ENCODE data around the gene FAM47C.
"Not testable (repeated sequence)": the region's sequence is repeated elsewhere in the genome, so short reads cannot be mapped to it uniquely, and the experiment has no call there.

Gene FAM47C

DNA sequence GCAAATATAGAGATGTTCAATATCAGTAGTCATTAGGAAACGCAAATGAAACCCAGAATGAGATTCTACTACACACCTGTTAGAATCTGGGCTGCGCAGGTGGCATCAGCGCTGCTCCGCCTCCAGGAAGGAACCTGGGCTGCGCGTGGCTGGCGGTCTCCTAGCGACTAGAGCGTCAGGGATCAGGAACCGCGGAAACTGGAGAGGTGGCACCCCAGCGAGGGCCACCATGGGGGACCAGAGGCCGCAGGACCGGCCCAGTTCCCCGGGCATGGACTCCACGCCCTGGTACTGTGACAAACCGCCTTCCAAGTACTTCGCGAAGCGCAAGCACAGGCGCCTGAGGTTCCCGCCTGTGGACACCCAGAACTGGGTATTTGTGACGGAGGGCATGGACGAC, at the start of gene FAM47C:
Gene FAM47C, plus strand, starts transcription at position 185 of the 400 bp plus-strand sequence. Its CDS starts 45 bp downstream, at position 230.
- not testable (repeated sequence) for DNase-seq (ENCODE audit: low read depth in 2 of 2)

DNA sequence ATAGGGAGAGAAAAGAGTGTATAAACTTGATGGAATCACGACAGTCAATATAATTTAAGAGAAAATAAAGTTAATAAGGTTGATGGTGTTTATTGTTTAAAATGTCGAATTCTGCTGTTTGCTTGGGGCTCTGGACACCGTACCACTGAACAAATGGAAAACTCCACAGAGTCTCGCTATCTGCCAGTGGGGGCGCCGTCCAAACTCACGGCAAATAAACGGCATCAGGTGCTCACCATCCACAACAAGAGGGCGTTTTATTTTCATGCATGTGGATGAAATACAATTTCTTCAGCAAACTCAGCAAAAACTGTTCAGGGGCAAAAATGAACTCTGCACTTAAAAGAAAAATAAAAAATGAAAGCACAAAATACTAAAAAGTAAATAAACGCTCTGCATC, 46.6 kb upstream of the FAM47C start:
- DNase-seq (ENCODE audit: low read depth in 2 of 2), result no peak

- DNase-seq (ENCODE audit: low read depth in 2 of 2), result no peak
Measured at GRCh38 chrX:36963069-36963808, 44.9 kb upstream of the FAM47C start.

DNA sequence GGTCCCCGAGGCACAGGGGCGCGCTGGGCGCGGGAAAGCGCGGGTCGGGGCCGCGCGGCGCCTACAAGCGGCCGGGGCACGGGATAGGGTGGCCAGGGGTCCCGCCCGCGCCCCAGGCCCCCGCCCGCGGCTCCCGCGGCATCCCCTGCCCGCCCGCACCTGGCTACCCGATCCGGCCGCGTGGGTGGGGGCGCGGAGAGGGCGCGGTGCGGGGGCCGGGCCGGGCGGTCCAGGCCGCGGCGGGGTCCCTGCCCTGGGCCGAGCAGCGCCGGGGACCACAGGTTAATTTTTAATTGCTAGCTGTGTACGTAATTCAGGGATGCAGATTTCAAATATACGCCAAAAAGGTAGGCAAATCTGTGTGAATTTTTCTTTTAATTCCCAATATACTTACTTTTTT, 44.3 kb upstream of the FAM47C start:
- no peak for DNase-seq (ENCODE audit: low read depth in 2 of 2)

GRCh38 chrX:36973575-36973974, 34.6 kb upstream of the FAM47C start:
- DNase-seq (ENCODE audit: low read depth in 2 of 2), result no peak

DNA sequence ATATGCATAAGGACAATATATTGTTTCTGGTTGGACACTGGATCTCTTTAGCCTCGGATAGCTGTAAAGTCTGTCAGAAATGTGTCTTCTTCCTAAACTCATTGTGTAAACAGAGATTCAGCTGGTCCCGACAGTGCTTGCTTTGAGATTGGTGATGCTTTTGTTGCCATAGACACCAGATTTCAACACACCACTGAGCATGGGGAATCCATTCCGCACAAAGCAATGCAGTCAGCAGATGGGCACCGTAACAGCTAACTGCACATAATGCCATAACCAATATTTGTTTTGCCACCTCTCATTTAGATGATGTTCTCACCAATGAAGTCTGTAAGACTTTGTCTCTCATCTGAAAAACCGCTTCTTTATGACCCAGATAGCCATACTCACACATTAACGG, 33.3 kb upstream of the FAM47C start:
- no peak for DNase-seq (ENCODE audit: low read depth in 2 of 2)

GRCh38 chrX:36978886-36979285, 29.3 kb upstream of the FAM47C start:
- no peak for DNase-seq (ENCODE audit: low read depth in 2 of 2)

GRCh38 chrX:36983831-36984230, 24.3 kb upstream of the FAM47C start:
- no peak for DNase-seq (ENCODE audit: low read depth in 2 of 2)

- not testable (repeated sequence) for DNase-seq (ENCODE audit: low read depth in 2 of 2)
Measured at GRCh38 chrX:36985416-36986209, 22.6 kb upstream of the FAM47C start.

DNA sequence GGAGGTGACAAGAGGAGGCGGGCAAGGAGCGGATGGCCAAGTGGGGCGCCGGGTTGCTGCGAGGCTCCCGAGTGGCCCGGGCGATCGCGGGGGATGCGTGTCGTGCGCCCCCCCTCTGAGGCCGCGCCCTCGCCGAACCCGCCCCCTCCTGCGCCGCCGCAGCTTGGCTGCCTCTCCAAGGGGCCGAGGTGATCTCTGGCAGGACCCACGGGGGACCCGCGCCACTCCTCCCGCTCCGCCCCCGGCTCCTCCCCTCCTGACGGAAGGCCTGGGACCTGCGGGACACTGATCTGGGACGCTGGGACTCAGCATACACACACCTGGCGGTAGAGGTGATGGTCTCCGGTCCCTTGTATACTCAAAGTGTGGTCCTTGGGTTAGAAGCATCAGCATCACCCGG, 21.9 kb upstream of the FAM47C start:
- no peak for DNase-seq (ENCODE audit: low read depth in 2 of 2)

DNA sequence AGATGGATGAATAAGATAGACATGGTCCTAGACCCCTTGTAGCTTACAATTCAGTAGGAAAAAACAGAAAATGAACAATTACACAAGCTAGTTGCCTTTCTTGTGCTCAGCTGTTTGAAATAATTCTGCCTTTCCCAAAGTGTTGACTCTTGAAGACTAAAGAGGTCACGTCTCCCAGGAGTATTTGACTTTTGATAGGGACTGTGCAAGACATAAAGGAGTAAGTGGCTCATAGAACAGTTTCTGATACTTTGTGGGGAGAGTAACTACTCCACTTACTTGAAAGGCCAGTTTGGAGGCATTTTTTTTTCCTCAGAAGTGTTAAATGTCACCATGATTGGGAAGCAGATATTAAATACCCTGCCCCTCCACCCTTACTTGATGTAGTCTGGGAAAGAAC, 21.0 kb upstream of the FAM47C start:
- DNase-seq (ENCODE audit: low read depth in 2 of 2), result not testable (repeated sequence)

- DNase-seq (ENCODE audit: low read depth in 2 of 2), result no peak
Measured at GRCh38 chrX:37000140-37000539, 8.0 kb upstream of the FAM47C start.

DNA sequence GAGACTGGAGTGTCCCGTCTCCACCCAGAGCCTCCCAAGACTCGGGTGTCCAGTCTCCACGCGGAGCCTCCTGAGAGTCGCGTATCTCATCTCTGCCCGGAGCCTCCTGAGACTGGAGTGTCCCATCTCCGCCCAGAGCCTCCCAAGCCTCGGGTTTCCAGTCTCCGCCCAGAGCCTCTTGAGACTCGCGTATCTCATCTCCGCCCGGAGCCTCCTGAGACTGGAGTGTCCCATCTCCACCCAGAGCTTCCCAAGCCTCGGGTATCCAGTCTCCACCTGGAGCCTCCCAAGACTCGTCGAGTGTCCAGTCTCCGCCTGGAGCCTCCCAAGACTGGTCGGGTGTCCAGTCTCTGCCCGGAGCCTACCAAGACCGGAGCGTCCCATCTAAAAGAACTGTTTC, 2.3 kb downstream of the FAM47C start:
- DNase-seq (ENCODE audit: low read depth in 2 of 2), result no peak

DNA sequence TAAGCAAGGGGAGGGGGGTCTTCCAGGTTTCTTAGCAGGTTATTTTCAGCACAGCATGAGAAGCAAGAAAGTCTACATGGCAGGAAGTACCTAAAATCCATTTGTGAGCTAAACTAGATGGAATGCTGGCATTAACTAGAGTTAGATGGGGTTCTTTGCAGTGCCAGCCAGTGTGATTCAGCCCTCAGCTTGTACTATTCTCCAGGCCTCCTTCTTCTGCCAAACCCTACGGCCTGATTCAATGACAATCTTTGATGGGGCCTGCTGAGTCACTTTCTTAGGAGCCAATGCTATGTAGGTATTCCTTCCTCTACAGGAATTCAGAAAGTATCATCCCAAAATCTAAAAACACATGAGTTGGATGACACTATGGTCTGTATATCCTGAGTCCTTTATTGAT, 26.1 kb downstream of the FAM47C start:
- not testable (repeated sequence) for DNase-seq (ENCODE audit: low read depth in 2 of 2)

GRCh38 chrX:37036674-37037220, 28.6 kb downstream of the FAM47C start:
- DNase-seq (ENCODE audit: low read depth in 2 of 2), result not testable (repeated sequence)

DNA sequence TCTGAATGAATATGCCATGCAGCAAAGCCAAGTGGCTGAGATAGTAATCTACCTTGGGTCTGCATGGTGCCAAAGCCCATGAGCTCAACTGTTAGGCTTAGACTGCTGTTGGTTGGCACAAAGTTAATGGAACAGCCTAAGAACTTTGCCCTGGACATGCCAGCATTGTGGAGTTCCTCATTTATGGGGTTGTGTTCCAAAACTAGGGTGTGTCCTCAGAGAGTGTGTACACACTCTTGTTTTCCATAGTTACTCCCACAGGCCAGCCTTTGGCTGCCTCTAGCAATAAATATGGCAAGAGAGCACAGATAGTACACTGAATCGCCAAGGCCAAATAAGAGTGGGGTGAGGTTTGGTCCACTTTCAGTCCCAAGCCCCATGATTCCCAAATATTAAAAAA, 30.6 kb downstream of the FAM47C start:
- DNase-seq (ENCODE audit: low read depth in 2 of 2), result not testable (repeated sequence)

DNA sequence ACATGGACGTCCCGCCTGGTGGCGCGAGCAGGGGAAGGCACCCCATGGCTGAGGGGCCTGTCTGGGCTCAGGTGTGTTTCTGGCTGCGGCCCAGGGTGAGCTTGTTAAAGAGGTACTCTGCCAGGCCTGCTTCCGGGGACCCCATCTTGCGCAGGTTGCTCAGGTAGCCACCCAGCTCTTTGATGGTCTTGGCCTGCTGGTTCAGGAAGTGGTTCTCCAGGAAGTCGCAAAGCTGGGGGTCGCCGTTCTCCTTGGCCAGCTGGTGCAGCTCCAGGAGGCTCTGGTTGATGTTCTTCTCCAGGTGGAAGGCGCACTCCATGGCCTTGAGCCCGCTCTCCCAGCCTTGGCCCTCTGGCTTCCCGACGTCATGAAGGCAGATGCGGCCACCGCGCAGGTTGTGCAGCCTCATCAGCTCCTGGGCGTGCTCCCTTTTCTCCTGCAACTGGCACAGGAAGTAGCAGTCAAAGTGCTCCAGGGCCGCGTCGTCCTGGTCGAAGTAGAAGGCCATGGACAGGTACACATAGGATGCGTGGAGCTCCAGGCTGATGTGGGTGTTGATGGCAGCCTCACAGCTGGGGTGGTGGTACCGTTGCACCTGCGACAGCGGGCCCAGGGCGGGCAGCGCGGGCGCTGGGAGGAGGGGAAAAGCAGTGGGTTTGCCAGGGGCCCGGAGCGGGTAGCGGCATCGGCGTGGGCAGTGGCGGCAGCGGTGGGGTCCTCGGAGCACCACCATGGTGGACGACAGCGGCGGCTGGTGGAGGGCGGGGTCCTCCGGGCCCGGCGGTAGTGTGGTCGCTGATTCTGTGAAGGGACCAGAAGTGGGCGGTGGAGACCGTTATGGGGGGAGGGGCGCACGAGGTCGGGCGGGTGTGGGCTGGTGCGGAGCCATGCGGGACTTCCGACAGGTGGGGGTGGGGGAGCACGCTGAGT, 35.1 kb downstream of the FAM47C start:
- not testable (repeated sequence) for DNase-seq (ENCODE audit: low read depth in 2 of 2)

DNA sequence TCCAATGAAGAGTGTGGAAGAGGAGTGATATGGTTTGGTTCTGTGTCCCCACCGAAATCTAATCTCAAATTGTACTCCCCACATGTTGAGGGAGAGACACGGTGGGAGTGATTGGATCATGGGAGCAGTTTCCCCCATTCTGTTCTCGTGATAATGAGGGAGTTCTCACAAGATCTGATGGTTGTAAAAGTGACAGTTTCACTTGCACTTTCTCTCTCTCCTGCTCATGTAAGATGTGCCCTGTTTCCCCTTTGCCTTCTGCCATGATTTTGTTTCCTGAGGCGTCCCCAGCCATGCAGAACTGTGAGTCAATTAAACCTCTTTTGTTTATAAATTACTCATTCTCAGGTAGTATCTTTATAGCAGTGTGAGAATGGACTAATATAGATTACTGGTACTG, 39.6 kb downstream of the FAM47C start:
- no peak for DNase-seq (ENCODE audit: low read depth in 2 of 2)

DNA sequence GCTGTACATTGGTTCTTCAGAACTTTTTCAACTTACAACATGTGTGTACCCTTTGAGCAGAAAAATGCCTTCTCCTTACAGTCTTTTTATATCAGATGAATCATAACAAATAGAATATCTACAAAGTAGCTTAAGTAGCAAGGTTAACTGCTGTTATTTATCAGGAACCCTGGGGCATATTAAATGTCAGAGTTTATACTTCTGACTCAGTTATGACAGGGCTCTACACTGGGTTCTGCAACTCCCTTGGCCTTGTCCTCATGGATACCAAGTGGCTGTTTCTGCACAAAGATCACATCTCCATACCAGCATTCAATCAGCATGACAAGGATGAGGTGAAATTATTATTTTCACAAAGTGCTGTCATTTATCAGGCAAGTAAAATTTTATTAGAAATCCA, 49.4 kb downstream of the FAM47C start:
- DNase-seq (ENCODE audit: low read depth in 2 of 2), result not testable (repeated sequence)

DNA sequence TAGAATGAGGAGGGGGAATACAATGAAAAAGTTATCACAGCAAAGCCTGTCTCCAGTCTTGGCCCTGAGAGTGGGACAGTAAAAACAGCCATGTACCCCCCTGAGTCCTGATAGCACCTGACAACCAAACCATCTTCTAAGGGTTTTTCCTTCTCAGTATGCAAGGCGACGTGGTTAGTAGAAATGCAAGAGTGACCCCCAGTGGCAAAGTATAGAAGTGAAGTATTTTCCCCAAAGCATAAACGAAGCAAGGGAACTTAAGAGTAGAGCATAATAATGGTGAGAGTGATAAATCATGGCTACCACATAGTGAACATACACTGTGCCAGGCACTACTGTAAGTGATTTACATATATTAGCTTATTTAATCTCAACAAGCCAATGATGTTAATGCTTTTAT, 52.8 kb downstream of the FAM47C start:
- no peak for DNase-seq (ENCODE audit: low read depth in 2 of 2)
